Panc1 (cell line): Measurements from ENCODE around the gene CLCF1. TPM values are rescaled to one million over a fixed set of nuclear protein-coding genes. Genes with fewer than 3 reads are reported as not detected.

ENCODE experiments used
- ATAC-seq: fragments of 200-7000 bp; cut with Tn5 transposase; 2 replicates; pipeline ENCODE4 v1.9.1; 2020; ENCODE audit warnings: mild to moderate bottlenecking, moderate library complexity
- BruUV-seq: library from RNA; stranded (reverse); fragments of 400-500 nt; replicated peaks from 2 replicates; lab custom pipeline; 2021; lab: Mats Ljungman, UMichigan
- CTCF ChIA-PET: fragments of 300-600 bp; sonication (Branson Sonifier 250); formaldehyde crosslinking; loops from one replicate; lab custom pipeline; 2022; ENCODE audit warnings: antibody characterized with exemption; lab: Charles Lee
- POLR2A ChIA-PET: fragments of 300-600 bp; sonication (Branson Sonifier 250); formaldehyde crosslinking; loops from one replicate; lab custom pipeline; 2022; ENCODE audit warnings: antibody characterized with exemption; lab: Charles Lee
- DNase-seq: peaks from one replicate; pipeline ENCODE4 v3.0.0-alpha.2; 2010; ENCODE audit warnings: low read depth, low spot score
- H3K27ac ChIP-seq: 2 replicates; pipeline ENCODE4 v1.5.1; 2011; ENCODE audit warnings: mild to moderate bottlenecking, low read length, inconsistent platforms
- H3K27me3 ChIP-seq: fragments of 200-500 bp; sonication (Bioruptor generic); 2 replicates; pipeline ENCODE4 v1.6.0; 2014; ENCODE audit warnings: low read length, inconsistent platforms; ENCODE audit not compliant: control insufficient read depth, insufficient read depth
- H3K36me3 ChIP-seq: fragments of 200-500 bp; sonication (Bioruptor generic); 2 replicates; pipeline ENCODE4 v1.5.1; 2014; ENCODE audit warnings: inconsistent platforms, mild to moderate bottlenecking, low read length, moderate library complexity; ENCODE audit not compliant: control insufficient read depth, insufficient read depth
- H3K4me1 ChIP-seq: 2 replicates; pipeline ENCODE4 v1.5.1; 2011; ENCODE audit warnings: inconsistent platforms, mild to moderate bottlenecking, low read length, moderate library complexity; ENCODE audit not compliant: control insufficient read depth, insufficient read depth
- H3K4me3 ChIP-seq, 2 experiments: 2 replicates each; pipeline ENCODE4 v1.5.1; 2011 to 2012; ENCODE audit warnings: low read depth in 2 of 2, low read length in 2 of 2, mild to moderate bottlenecking in 2 of 2, inconsistent platforms in 1 of 2, moderate library complexity in 1 of 2
- H3K9me3 ChIP-seq: fragments of 200-500 bp; sonication (Bioruptor generic); 2 replicates; pipeline ENCODE4 v1.5.1; 2014; ENCODE audit warnings: low read depth, mild to moderate bottlenecking, inconsistent platforms, low read length, moderate library complexity; ENCODE audit not compliant: control insufficient read depth, insufficient read depth
- POLR2AphosphoS5 ChIP-seq: IDR thresholded peaks from 2 replicates; pipeline ENCODE4 v1.6.1; 2012; ENCODE audit warnings: mild to moderate bottlenecking, low read depth, low read length, moderate library complexity
- REST ChIP-seq, 2 experiments: IDR thresholded peaks; 2 replicates each; pipeline ENCODE4 v1.6.1; 2011 to 2012; ENCODE audit warnings: low read depth in 2 of 2, control low read depth in 1 of 2, low read length in 1 of 2, mild to moderate bottlenecking in 1 of 2, moderate library complexity in 1 of 2; ENCODE audit not compliant: insufficient read depth in 1 of 2
- SIN3A ChIP-seq: IDR thresholded peaks from 2 replicates; pipeline ENCODE4 v1.6.1; 2012; ENCODE audit warnings: low read depth, mild to moderate bottlenecking, low read length, moderate library complexity, borderline replicate concordance; ENCODE audit not compliant: insufficient read depth
- TCF7L2 ChIP-seq: IDR thresholded peaks from 2 replicates; pipeline ENCODE4 v1.6.1; 2011; ENCODE audit warnings: mild to moderate bottlenecking, low read depth, low read length, inconsistent platforms
- in situ Hi-C: cut with HindIII; loops from 2 replicates; pipeline ENCODE4 v1.10.0; 2016; ENCODE audit warnings: low sequenced_read_pairs, low pct_unique_long_range_greater_than_20kb
- intact Hi-C: fragments of 100-400 bp; cut with micrococcal nuclease; formaldehyde crosslinking; loops from one replicate; pipeline ENCODE4 v1.10.0; 2022; ENCODE audit not compliant: unreplicated experiment
- total RNA-seq: library from RNA; stranded (reverse); gene quantifications from one replicate; pipeline ENCODE4 v1.2.1, GENCODE V29; 2021; ENCODE audit not compliant: unreplicated experiment
- TF ChIP-seq, protein P1 (sequence below): fragments of 450-650 bp; IDR thresholded peaks from 2 replicates; pipeline ENCODE4 v1.5.1; 2017; ENCODE audit warnings: mild to moderate bottlenecking

Gene CLCF1
- total RNA-seq, 1 experiment from 2014 or later, result 9.3 TPM

DNA sequence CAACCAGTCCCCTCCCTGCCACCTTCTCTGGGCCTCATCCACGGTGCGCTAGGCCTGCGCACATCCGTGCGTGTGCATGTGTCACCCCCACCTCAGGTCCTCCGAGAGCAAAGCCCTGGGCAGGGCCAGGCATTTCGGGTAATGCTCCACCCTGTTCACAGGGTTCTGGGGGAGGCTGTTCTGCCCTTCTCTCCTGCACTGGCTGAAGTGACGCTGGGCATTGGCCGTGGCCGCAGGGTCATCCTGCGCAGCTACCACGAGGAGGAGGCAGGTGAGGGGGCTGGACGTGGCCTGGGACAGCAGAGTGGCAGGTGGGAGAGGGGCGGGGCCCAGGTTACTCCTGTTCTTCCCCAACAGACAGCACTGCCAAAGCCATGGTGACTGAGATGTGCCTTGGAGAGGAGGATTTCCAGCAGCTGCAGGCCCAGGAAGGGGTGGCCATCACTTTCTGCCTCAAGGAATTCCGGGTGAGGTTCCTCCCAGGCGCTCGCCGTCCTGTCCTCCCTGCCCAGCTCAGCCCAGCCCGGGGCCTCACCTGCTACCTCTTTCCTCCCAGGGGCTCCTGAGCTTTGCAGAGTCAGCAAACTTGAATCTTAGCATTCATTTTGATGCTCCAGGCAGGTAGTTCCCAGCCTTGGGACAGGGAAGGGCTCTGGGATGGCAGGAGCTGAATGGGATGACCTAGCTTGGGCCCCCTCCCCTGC lies 22.3 kb upstream of the CLCF1 start:
- H3K4me3 ChIP-seq, result no peak overlapping the region
- ChIA-PET CTCF (interaction anchor here (0.6 kb wide), 1 partner anchor 78 kb away, joined by 3 read pairs; no protein-coding TSS in a partner anchor), POLR2A (no interaction called here)
- no TSS peak for BruUV-seq
- peaks cover 37% of the 10 kb centered on the region for H3K4me1 ChIP-seq
- TF ChIP-seq SIN3A, result no peak
- DNase-seq (no peak), ATAC-seq (no peak)
- no peaks in the 10 kb centered on the region for H3K27me3 ChIP-seq
- H3K36me3 ChIP-seq, result peaks cover 7% of the 10 kb centered on the region
- H3K27ac ChIP-seq, result no peak overlapping the region
- in situ Hi-C loops, result no loop called here
- H3K9me3 ChIP-seq, result no peaks in the 10 kb centered on the region
- intact Hi-C loops, result no loop called here

GRCh38 chr11:67393990-67394389 lies 20.6 kb upstream of the CLCF1 start:
- in situ Hi-C loops, result no loop called here
- POLR2A ChIA-PET, result interaction anchor here (0.7 kb wide), 1 partner anchor 98 kb away, joined by 4 read pairs; no protein-coding TSS in a partner anchor
- Histone ChIP-seq H3K4me1 (peaks cover 31% of the 10 kb centered on the region), H3K4me3 (no peak overlapping the region), H3K36me3 (peaks cover 7% of the 10 kb centered on the region), H3K9me3 (no peaks in the 10 kb centered on the region), H3K27me3 (no peaks in the 10 kb centered on the region), H3K27ac (no peak overlapping the region)
- intact Hi-C loops, result no loop called here
- no TSS peak for BruUV-seq
- DNase-seq, result no peak
- TF ChIP-seq TCF7L2 (no peak), SIN3A (no peak), POLR2AphosphoS5 (no peak), REST (IDR thresholded peaks at IDR 0.05; ENCODE audit: insufficient read depth in 1 of 2, low read depth in 2 of 2, low read length in 1 of 2) (no peak)
- TF ChIP-seq, protein P1, sequence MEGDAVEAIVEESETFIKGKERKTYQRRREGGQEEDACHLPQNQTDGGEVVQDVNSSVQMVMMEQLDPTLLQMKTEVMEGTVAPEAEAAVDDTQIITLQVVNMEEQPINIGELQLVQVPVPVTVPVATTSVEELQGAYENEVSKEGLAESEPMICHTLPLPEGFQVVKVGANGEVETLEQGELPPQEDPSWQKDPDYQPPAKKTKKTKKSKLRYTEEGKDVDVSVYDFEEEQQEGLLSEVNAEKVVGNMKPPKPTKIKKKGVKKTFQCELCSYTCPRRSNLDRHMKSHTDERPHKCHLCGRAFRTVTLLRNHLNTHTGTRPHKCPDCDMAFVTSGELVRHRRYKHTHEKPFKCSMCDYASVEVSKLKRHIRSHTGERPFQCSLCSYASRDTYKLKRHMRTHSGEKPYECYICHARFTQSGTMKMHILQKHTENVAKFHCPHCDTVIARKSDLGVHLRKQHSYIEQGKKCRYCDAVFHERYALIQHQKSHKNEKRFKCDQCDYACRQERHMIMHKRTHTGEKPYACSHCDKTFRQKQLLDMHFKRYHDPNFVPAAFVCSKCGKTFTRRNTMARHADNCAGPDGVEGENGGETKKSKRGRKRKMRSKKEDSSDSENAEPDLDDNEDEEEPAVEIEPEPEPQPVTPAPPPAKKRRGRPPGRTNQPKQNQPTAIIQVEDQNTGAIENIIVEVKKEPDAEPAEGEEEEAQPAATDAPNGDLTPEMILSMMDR, result no peak
- no peak for ATAC-seq
- CTCF ChIA-PET, result interaction anchor here (0.7 kb wide), 1 partner anchor 43 kb away, joined by 5 read pairs; the partner anchor contains the start of gene PTPRCAP

GRCh38 chr11:67393437-67393836 lies 20.0 kb upstream of the CLCF1 start:
- CTCF ChIA-PET, result no interaction called here
- Histone ChIP-seq H3K36me3 (peaks cover 7% of the 10 kb centered on the region), H3K9me3 (no peaks in the 10 kb centered on the region), H3K27ac (no peak overlapping the region), H3K27me3 (no peaks in the 10 kb centered on the region), H3K4me3 (no peak overlapping the region), H3K4me1 (peaks cover 28% of the 10 kb centered on the region)
- in situ Hi-C loops (no loop called here), intact Hi-C loops (no loop called here)
- DNase-seq, result no peak
- TF ChIP-seq, protein P1, result no peak
- TF ChIP-seq TCF7L2, result no peak
- no peak for TF ChIP-seq POLR2AphosphoS5
- TF ChIP-seq REST (IDR thresholded peaks at IDR 0.05; ENCODE audit: insufficient read depth in 1 of 2, low read depth in 2 of 2, low read length in 1 of 2), result no peak
- no peak for TF ChIP-seq SIN3A
- POLR2A ChIA-PET, result interaction anchor here (0.6 kb wide), 1 partner anchor 878 kb away, joined by 4 read pairs; the partner anchor contains the start of gene C11orf24
- no TSS peak for BruUV-seq
- ATAC-seq, result no peak
